Neural progenitor cell (in vitro differentiated cells): ENCODE results near the gene ZBP1. TPM values are rescaled to one million over a fixed set of nuclear protein-coding genes. Genes with fewer than 3 reads are reported as not detected.

Source experiments
- DNase-seq: peaks from one replicate; pipeline ENCODE4 v3.0.0-alpha.2; 2016; ENCODE audit warnings: low spot score
- H2AFZ ChIP-seq: fragments of 200-600 bp; sonication (generic); replicated peaks from 2 replicates; pipeline ENCODE4 v1.6.1; 2016; ENCODE audit warnings: antibody characterized with exemption
- H3F3A ChIP-seq: fragments of 200-600 bp; sonication (generic); 2 replicates; pipeline ENCODE4 v1.6.1; 2016; ENCODE audit warnings: antibody characterized with exemption, low read depth
- H3K27ac ChIP-seq: fragments of 200-600 bp; sonication (generic); 2 replicates; pipeline ENCODE4 v1.5.1; 2016; ENCODE audit warnings: mild to moderate bottlenecking
- H3K27me3 ChIP-seq: fragments of 200-600 bp; sonication (generic); 2 replicates; pipeline ENCODE4 v1.6.1; 2016; ENCODE audit warnings: mild to moderate bottlenecking, moderate library complexity
- H3K36me3 ChIP-seq: fragments of 200-600 bp; sonication (generic); 2 replicates; pipeline ENCODE4 v1.5.1; 2016
- H3K4me1 ChIP-seq: fragments of 200-600 bp; sonication (generic); 2 replicates; pipeline ENCODE4 v1.6.1; 2016; ENCODE audit warnings: mixed run types
- H3K4me2 ChIP-seq: fragments of 200-600 bp; sonication (generic); 2 replicates; pipeline ENCODE4 v1.6.1; 2016
- H3K4me3 ChIP-seq: fragments of 200-600 bp; sonication (generic); 2 replicates; pipeline ENCODE4 v1.5.1; 2016
- H3K79me2 ChIP-seq: fragments of 200-600 bp; sonication (generic); 2 replicates; pipeline ENCODE4 v1.6.1; 2016; ENCODE audit warnings: low read depth
- H3K9ac ChIP-seq: fragments of 200-600 bp; sonication (generic); 2 replicates; pipeline ENCODE4 v1.6.1; 2016
- H3K9me3 ChIP-seq: fragments of 200-600 bp; sonication (generic); 2 replicates; pipeline ENCODE4 v1.5.1; 2016; ENCODE audit warnings: low read depth
- H4K20me1 ChIP-seq: fragments of 200-600 bp; sonication (generic); 2 replicates; pipeline ENCODE4 v1.6.1; 2016; ENCODE audit warnings: low read depth
- H3K27ac Mint-ChIP-seq: 3 replicates; pipeline ENCODE4 v1.8.0; 2021; ENCODE audit warnings: mixed read lengths
- H3K27me3 Mint-ChIP-seq: 2 replicates; pipeline ENCODE4 v1.8.0; 2022; ENCODE audit warnings: low read depth, mild to moderate bottlenecking, inconsistent platforms, moderate library complexity, mixed read lengths; ENCODE audit not compliant: insufficient read depth
- H3K36me3 Mint-ChIP-seq: 3 replicates; pipeline ENCODE4 v1.8.0; 2021; ENCODE audit warnings: mixed read lengths
- H3K4me1 Mint-ChIP-seq: 3 replicates; pipeline ENCODE4 v1.8.0; 2021; ENCODE audit warnings: mixed read lengths
- H3K4me3 Mint-ChIP-seq: 3 replicates; pipeline ENCODE4 v1.8.0; 2021; ENCODE audit warnings: mild to moderate bottlenecking, moderate library complexity, mixed read lengths
- H3K9me3 Mint-ChIP-seq: 3 replicates; pipeline ENCODE4 v1.8.0; 2020; ENCODE audit warnings: mixed read lengths
- EZH2 ChIP-seq: fragments of 200-600 bp; sonication (generic); IDR thresholded peaks from 2 replicates; pipeline ENCODE4 v1.6.1; 2017; ENCODE audit warnings: antibody characterized with exemption, mild to moderate bottlenecking, moderate library complexity
- EZH2phosphoT487 ChIP-seq: fragments of 200-600 bp; sonication (generic); IDR thresholded peaks from 2 replicates; pipeline ENCODE4 v1.6.1; 2017; ENCODE audit warnings: antibody characterized with exemption
- total RNA-seq: library from RNA; depleted of rRNA; stranded (reverse); fragments of >200 nt; gene quantifications from 2 replicates; pipeline ENCODE4 v1.2.3, GENCODE V29; 2015; ENCODE audit warnings: low replicate concordance
- TF ChIP-seq, protein P1 (sequence below): fragments of 200-600 bp; sonication (generic); IDR thresholded peaks from 2 replicates; pipeline ENCODE4 v1.5.1; 2017; ENCODE audit warnings: antibody characterized with exemption, mild to moderate bottlenecking

The ZBP1 gene
- total RNA-seq, 1 donor from 2014 or later, result not detected

DNA sequence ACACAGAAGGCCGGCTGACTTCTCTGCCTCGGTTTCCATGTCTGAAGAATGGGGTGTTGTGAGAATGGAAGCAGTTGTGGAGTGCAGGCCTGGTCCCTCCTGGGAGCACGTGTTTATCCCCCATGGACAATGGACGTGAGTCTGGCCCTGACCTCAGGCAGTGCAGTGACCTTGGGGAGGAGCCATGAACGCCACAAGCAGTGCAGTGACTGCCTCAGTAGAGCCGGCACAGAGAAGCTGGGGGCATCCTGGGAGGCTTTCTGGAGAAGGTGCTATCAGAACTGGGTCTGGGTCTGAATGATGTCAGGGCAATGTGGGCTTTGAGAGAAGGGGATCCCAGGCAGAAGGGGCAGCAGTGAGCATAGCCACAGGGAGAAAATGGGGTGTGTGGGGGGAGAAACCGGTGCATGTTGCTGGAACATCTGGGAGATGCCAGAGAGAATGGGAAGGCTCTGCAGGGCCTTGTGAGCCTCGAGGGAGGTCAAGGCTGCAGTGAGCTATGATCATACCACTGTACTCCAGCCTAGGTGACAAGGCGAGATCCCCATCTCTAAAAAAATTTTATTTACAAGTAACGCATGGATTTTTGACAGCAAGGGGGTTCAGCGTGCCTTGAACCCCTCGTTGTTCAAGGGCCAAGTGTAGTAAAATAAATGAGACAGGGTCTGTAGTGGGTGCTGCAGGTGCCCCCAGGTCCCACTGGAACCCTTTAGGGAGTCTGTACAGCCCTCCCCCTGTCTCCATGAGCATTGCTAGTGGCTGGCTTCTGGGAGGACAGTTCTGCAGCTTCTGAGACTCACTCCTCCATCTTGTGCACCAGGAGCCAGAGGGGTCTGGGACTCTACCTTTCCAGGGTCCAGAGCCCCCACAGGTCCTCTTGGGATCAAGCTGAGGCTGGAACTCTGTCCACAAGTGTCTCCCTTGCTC, 27.0 kb upstream of the ZBP1 start:
- peaks cover 17% of the 10 kb centered on the region for H3K9me3 Mint-ChIP-seq

DNA sequence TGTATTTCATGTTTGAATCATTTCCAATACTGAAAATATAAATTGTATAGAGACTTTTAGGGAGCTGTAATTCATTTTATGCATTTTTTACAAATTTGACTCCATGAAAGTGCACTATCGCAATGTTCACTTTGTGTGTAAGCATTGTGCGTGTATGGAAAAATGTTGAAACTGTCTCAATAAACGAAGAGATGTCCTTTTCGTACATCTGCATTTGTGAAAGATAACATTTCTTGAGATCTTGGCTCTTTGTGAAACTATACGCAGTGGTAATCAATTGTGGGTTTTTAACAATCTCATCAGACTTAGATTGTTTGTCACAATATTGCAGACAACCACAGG, 18.6 kb upstream of the ZBP1 start:
- Histone ChIP-seq H3K9ac (no peak overlapping the region), H3K9me3 (no peaks in the 10 kb centered on the region), H3K27me3 (no peaks in the 10 kb centered on the region), H3K4me2 (no peak overlapping the region), H4K20me1 (no peaks in the 10 kb centered on the region), H2AFZ (no peak overlapping the region), H3K27ac (no peak overlapping the region), H3K79me2 (no peaks in the 10 kb centered on the region), H3K4me3 (no peak overlapping the region), H3F3A (no peaks in the 10 kb centered on the region), H3K4me1 (no peaks in the 10 kb centered on the region), H3K36me3 (no peaks in the 10 kb centered on the region)
- Mint-ChIP-seq H3K4me3 (no peak overlapping the region), H3K27me3 (peaks cover 3% of the 10 kb centered on the region), H3K4me1 (no peaks in the 10 kb centered on the region), H3K27ac (no peak overlapping the region), H3K36me3 (no peaks in the 10 kb centered on the region), H3K9me3 (peaks cover 11% of the 10 kb centered on the region)
- DNase-seq, result no peak
- TF ChIP-seq EZH2 (no peak), EZH2phosphoT487 (no peak)
- TF ChIP-seq, protein P1, sequence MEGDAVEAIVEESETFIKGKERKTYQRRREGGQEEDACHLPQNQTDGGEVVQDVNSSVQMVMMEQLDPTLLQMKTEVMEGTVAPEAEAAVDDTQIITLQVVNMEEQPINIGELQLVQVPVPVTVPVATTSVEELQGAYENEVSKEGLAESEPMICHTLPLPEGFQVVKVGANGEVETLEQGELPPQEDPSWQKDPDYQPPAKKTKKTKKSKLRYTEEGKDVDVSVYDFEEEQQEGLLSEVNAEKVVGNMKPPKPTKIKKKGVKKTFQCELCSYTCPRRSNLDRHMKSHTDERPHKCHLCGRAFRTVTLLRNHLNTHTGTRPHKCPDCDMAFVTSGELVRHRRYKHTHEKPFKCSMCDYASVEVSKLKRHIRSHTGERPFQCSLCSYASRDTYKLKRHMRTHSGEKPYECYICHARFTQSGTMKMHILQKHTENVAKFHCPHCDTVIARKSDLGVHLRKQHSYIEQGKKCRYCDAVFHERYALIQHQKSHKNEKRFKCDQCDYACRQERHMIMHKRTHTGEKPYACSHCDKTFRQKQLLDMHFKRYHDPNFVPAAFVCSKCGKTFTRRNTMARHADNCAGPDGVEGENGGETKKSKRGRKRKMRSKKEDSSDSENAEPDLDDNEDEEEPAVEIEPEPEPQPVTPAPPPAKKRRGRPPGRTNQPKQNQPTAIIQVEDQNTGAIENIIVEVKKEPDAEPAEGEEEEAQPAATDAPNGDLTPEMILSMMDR, result no peak

More for the DNA sequence above, 27.0 kb upstream of the ZBP1 start:
- Mint-ChIP-seq H3K27me3 (peaks cover 18% of the 10 kb centered on the region), H3K36me3 (peaks cover 8% of the 10 kb centered on the region), H3K4me1 (no peaks in the 10 kb centered on the region), H3K4me3 (no peak overlapping the region), H3K27ac (peak overlapping the region; percentile 34)
- DNase-seq, result no peak
- H3K9me3 ChIP-seq, result no peaks in the 10 kb centered on the region
- H3K36me3 ChIP-seq, result no peaks in the 10 kb centered on the region
- H3K79me2 ChIP-seq, result no peaks in the 10 kb centered on the region
- no peak overlapping the region for H2AFZ ChIP-seq
- H3F3A ChIP-seq, result no peaks in the 10 kb centered on the region
- TF ChIP-seq EZH2 (no peak), EZH2phosphoT487 (no peak)
- TF ChIP-seq, protein P1, result no peak
- H3K27me3 ChIP-seq, result no peaks in the 10 kb centered on the region
- H3K27ac ChIP-seq, result no peak overlapping the region
- no peak overlapping the region for H3K9ac ChIP-seq
- H3K4me3 ChIP-seq, result no peak overlapping the region
- no peaks in the 10 kb centered on the region for H3K4me1 ChIP-seq
- H4K20me1 ChIP-seq, result no peaks in the 10 kb centered on the region
- H3K4me2 ChIP-seq, result no peak overlapping the region

DNA sequence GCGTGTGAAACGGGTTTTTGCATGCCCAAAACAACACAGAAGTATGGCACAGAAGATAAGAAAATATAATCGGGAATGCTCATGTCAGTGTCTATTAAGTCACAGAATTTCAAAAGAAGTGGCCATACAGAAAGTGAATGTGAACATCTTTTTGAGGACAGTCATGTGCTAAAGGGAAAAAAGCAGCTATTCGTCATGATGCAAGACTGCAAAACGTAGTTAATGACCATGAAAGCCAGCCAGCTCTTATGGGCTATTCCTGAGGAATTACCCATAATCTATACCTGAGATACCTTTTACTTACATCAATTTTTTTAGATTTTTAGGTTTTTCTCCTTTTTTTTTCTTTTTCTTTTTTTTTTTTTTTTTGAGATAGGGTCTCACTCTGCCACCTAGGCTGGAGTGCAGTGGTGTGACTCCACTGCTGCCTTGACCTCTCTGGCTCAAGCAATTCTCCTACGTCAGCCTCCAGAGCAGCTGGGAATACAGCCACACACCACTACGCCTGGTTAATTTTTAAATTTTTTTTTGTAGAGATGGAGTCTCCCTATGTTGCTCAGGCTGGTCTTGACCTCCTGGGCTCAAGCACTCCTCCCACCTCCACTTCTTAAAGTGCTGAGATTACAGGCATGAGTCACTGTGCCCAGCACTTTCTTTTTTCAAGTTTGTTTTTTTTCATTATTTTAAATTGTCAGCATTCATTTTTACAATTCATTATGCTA, 18.1 kb upstream of the ZBP1 start:
- no peaks in the 10 kb centered on the region for H3K36me3 Mint-ChIP-seq
- H4K20me1 ChIP-seq, result no peaks in the 10 kb centered on the region

More for the DNA sequence above, 18.1 kb upstream of the ZBP1 start:
- no peak overlapping the region for H3K4me2 ChIP-seq
- Mint-ChIP-seq H3K9me3 (peaks cover 11% of the 10 kb centered on the region), H3K4me3 (no peak overlapping the region), H3K27me3 (peaks cover 3% of the 10 kb centered on the region), H3K4me1 (no peaks in the 10 kb centered on the region), H3K27ac (no peak overlapping the region)
- H3K4me3 ChIP-seq, result no peak overlapping the region
- no peak for DNase-seq
- H3K36me3 ChIP-seq, result no peaks in the 10 kb centered on the region
- H3K27ac ChIP-seq, result no peak overlapping the region
- H3K27me3 ChIP-seq, result no peaks in the 10 kb centered on the region
- H2AFZ ChIP-seq, result no peak overlapping the region
- no peaks in the 10 kb centered on the region for H3F3A ChIP-seq
- no peaks in the 10 kb centered on the region for H3K9me3 ChIP-seq
- H3K79me2 ChIP-seq, result no peaks in the 10 kb centered on the region
- TF ChIP-seq EZH2 (no peak), EZH2phosphoT487 (no peak)
- TF ChIP-seq, protein P1, result no peak
- H3K9ac ChIP-seq, result no peak overlapping the region
- no peaks in the 10 kb centered on the region for H3K4me1 ChIP-seq
